Kidney epithelial cell (primary cell): Measurements from ENCODE around the gene CD58. TPM values are rescaled to one million over a fixed set of nuclear protein-coding genes. Genes with fewer than 3 reads are reported as not detected.

Experiments
- DNase-seq: peaks from one replicate; pipeline ENCODE4 v3.0.0-alpha.2; 2010; ENCODE audit warnings: low read depth
- H3K27me3 ChIP-seq: 2 replicates; pipeline ENCODE4 v1.6.0; 2011; ENCODE audit warnings: low read length; ENCODE audit not compliant: control insufficient read depth, insufficient read depth
- H3K36me3 ChIP-seq: 2 replicates; pipeline ENCODE4 v1.5.1; 2011; ENCODE audit warnings: low read length; ENCODE audit not compliant: control insufficient read depth, insufficient read depth
- H3K4me3 ChIP-seq: 2 replicates; pipeline ENCODE4 v1.5.1; 2011; ENCODE audit warnings: low read depth, mild to moderate bottlenecking, control low read depth, low read length
- total RNA-seq: library from RNA; depleted of rRNA; stranded (reverse); fragments of >200 nt; gene quantifications from 2 replicates; pipeline ENCODE4 v1.2.3, GENCODE V29; 2015
- TF ChIP-seq, protein P1 (sequence below): IDR thresholded peaks from 2 replicates; pipeline ENCODE4 v1.5.1; 2011; ENCODE audit warnings: mild to moderate bottlenecking, moderate library complexity, low read length, control low read depth, inconsistent platforms; ENCODE audit not compliant: insufficient read depth, poor library complexity, severe bottlenecking

The CD58 gene
- total RNA-seq, 1 donor from 2014 or later: 25.4 TPM

DNA sequence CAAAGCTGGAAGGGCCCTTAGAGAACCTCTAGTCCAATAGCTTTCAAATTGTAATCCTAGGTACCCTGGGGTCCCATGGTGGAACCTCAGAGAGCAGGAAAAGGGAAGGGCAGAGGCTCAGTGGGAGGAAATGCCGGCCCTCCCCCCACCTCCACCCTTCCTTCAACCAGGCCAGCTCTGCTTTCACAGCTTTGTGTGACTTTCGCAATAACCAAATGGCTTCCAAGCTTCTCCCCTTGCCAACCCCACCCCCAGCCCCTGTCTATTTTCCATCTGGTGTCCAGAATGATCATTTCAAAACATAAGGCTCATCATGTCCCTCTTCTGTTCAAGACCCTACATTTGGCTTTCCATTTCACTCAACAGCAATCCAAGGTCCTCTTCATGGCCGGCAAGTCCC is 74.4 kb downstream of the CD58 start:
- H3K27me3 ChIP-seq: no peaks in the 10 kb centered on the region
- H3K36me3 ChIP-seq: no peaks in the 10 kb centered on the region
- DNase-seq: no peak
- H3K4me3 ChIP-seq: no peak overlapping the region
- TF ChIP-seq, protein P1, sequence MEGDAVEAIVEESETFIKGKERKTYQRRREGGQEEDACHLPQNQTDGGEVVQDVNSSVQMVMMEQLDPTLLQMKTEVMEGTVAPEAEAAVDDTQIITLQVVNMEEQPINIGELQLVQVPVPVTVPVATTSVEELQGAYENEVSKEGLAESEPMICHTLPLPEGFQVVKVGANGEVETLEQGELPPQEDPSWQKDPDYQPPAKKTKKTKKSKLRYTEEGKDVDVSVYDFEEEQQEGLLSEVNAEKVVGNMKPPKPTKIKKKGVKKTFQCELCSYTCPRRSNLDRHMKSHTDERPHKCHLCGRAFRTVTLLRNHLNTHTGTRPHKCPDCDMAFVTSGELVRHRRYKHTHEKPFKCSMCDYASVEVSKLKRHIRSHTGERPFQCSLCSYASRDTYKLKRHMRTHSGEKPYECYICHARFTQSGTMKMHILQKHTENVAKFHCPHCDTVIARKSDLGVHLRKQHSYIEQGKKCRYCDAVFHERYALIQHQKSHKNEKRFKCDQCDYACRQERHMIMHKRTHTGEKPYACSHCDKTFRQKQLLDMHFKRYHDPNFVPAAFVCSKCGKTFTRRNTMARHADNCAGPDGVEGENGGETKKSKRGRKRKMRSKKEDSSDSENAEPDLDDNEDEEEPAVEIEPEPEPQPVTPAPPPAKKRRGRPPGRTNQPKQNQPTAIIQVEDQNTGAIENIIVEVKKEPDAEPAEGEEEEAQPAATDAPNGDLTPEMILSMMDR: no peak

DNA sequence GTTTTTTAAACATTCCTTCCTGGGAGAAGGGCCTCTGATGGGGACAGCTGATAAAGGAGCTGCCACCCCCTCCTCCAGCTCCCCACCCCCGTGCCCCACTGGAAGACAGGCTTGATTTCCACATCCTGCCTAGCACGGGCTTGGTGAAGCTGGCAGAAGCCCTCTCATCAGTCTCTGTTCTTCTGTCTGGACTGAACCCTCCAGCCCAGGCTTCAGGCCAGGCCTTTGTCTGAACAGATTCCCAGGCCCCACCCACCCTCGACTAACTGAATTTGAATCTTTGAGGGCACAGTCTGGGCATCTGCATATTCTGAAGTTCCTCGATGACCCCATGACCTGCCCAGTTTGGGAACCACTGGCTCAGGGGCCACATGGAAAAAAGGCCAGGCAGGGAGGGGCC is 75.3 kb downstream of the CD58 start:
- H3K4me3 ChIP-seq: no peak overlapping the region
- no peaks in the 10 kb centered on the region for H3K27me3 ChIP-seq
- TF ChIP-seq, protein P1: no peak
- no peak for DNase-seq
- no peaks in the 10 kb centered on the region for H3K36me3 ChIP-seq

DNA sequence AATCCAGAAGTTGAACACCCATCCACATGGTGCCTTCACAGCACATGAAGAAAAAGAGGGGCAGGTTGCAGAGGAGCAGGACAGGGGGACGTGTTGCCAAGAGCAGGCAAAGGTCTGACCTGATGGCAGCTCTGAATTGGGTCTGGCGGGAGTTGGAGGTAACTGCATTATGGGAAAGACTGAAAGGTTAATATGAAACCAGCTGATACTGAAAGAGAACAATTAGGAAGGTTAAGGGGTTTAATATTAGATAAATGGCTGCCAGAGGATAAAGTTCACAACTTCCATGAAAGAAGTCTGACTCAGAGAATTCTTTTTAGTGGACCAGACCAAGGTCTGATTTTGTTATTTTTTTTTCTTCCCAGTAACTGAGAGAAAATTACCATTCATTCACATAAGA is 76.1 kb downstream of the CD58 start:
- Histone ChIP-seq H3K4me3 (no peak overlapping the region), H3K27me3 (no peaks in the 10 kb centered on the region), H3K36me3 (no peaks in the 10 kb centered on the region)
- no peak for DNase-seq
- TF ChIP-seq, protein P1: no peak

DNA sequence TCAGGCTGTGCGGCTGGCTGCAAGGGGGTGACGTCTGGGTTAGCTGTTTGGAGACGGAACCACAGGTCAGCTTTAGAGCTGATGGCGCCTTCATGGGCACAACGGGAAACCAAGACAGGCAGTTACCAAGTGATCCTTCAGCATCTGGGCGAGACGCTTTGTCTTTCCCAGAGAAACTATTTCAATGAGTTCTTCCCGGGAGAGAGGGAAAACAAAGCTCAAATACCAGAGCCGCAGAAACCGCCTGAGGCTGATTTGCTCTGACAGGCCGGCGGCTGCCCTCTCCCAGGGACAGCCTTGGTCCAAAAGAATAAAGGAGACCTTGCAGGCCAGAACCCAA is 76.5 kb downstream of the CD58 start:
- no peak for DNase-seq
- TF ChIP-seq, protein P1: no peak
- Histone ChIP-seq H3K4me3 (no peak overlapping the region), H3K36me3 (no peaks in the 10 kb centered on the region), H3K27me3 (no peaks in the 10 kb centered on the region)

DNA sequence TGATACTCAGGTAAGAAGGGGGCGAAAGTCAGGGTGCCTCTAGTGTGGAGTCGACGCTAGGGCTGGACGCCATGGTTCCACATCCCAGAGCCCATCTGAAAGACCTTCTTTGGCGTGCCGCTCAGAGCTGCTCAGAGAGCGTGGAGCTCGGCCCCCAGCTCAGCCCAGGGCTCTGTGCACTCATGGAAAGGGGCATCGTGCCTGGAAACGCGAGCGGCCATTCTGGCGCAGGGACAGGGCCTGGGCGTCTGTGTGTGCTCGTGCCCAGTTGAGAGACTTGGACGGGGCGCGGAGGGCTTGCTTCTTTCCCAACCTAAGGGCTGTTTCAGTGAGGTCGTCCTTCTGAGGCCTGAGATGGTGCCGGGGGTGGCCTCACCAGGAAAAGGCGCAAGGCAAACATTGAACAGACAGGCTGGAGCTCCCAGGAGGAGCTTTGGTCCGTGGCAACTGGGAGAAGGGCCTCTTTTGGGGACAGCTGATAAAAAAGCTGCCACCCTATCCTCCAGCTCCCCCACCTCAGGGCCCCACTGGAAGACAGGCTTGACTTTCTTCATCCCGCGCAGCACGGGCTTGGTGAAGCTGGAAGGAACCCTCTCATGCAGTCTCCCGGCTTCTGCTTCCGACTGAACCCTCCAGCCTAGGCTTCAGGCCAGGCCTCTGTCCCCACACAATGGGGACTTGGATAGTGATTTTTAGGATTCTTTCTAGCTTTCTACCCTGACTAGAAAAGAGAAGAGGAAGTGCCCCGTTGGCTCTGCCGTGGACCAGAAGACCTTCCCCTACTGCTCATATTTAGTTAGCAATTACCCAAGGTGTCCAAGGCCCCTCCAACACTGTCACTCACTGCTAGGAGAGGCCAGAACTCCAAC is 77.1 kb downstream of the CD58 start:
- H3K4me3 ChIP-seq: no peak overlapping the region
- TF ChIP-seq, protein P1: no peak
- DNase-seq: no peak
- no peaks in the 10 kb centered on the region for H3K36me3 ChIP-seq
- no peaks in the 10 kb centered on the region for H3K27me3 ChIP-seq

DNA sequence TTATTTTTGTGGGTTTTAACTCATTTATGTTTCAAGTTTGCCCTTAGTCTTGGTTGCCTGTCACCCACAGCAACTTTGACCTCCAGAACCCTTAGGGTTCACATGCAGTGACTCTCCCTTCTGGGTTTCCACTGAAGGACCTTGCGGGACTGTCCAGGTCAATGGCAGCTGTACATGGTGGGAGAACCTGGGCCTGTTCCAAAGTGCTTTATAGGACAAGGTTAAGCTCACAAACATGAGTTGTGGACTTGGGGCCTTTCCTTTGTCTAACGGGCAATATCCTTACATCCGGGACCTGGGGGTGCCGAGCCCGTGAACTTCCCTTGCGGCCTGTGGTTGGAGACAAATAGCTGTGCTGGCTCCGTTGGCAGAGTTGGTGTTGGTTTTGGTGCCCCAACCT is 77.8 kb downstream of the CD58 start:
- H3K27me3 ChIP-seq: no peaks in the 10 kb centered on the region
- H3K36me3 ChIP-seq: no peaks in the 10 kb centered on the region
- no peak for DNase-seq
- TF ChIP-seq, protein P1: no peak
- no peak overlapping the region for H3K4me3 ChIP-seq
